Hematopoietic multipotent progenitor cell (in vitro differentiated cells): ENCODE results near the gene CLDN1. TPM values are rescaled to one million over a fixed set of nuclear protein-coding genes. Genes with fewer than 3 reads are reported as not detected.
A peak's percentile ranks its signal among the peaks of the same experiment; 100 is the strongest.
"Not testable (repeated sequence)": the region's sequence is repeated elsewhere in the genome, so short reads cannot be mapped to it uniquely, and the experiment has no call there.

Source experiments
- DNase-seq, 3 donors: peaks; one replicate each; pipeline ENCODE4 v3.0.0-alpha.2; 2011 to 2015; ENCODE audit warnings: low read depth in 2 of 3, low spot score in 2 of 3
- total RNA-seq: library from RNA; depleted of rRNA; stranded (reverse); fragments of >200 nt; gene quantifications from one replicate; pipeline ENCODE4 v1.2.3, GENCODE V29; 2012

Gene CLDN1
- total RNA-seq, 1 donor = not detected

DNA sequence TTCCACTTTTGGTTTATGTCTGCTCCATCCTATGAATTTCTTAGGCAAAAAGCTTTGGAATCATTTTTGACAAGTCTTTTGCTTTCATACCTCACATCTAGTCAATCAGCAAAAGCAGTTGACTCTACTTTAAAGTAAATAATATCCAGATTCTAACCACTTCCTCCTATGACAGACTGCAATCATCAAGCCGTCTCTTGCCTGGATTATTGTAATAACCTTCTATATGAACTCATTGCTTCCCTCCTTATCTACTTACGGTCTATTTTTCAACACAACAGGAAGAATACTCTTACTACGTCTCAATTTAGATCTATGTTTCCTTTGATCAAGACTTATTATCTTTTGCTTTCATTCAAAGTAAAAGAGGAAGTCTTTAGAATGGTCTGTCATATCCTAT, 20.7 kb downstream of the CLDN1 start:
- DNase-seq = peak in 2 of 3 donors; percentile 5 to 48

DNA sequence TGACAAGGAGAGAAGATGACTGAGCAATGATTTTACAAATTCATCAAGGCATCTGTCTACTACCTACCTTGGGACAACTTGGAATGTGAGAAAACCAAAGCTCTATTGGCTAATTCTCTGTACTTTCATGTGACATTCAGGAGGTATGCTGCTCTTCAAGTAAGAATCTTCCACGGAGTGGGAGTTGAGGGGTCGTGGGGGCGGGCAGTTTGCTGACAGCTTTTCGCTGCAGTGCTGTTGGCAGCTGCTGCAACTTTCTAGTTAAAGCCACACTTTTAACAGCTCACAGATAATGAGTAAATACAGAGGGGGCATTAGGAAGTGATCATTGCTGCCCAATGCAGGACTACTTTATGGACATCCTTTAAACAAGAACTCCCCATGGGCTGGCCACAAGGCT, 22.3 kb downstream of the CLDN1 start:
- no peak for DNase-seq

DNA sequence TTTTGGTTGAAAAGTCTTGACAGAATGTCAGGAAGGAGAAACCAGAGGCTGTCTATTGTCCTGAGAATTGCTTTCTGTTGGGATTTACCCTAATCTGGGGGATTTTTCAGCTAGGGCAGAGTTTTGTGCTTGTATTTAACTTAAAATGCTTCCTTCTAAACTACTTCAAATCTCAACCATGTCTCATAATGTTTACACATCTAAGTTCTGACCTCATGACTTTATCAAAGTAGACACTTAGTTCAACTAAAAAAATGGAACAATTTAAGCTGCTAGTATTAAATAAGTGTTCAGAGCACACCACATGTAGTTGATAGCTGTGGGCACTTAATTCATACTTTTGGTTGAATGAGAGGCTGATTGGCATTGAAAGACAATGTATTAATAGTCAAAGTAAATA, 28.2 kb downstream of the CLDN1 start:
- no peak for DNase-seq

GRCh38 chr3:190293621-190294020, 28.6 kb downstream of the CLDN1 start:
- no peak for DNase-seq

DNA sequence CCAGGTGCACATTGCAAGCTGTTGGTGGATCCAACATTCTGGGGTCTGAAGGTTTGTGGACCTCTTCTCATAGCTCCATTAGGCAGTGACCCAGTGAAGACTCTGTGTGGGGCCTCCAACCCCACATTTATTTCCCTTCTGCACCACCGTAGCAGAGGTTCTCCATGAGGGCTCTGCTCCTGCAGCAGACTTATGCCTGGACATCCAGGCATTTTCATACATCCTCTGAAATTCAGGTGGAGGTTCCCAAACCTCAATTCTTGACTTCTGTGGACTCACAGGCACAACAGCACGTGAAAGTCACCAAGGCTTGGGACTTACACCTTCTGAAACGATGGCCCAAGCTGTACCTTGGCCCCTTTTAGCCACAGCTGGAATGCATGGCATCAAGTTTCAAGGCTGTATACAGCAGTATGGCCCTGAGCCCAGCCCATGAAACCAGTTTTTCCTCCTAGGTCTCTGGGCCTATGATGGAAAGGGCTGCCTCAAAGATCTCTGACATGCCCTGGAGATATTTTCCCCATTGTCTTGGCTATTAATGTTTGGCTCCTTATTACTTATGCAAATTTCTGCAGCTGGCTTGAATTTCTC, 30.2 kb downstream of the CLDN1 start:
- no peak for DNase-seq

DNA sequence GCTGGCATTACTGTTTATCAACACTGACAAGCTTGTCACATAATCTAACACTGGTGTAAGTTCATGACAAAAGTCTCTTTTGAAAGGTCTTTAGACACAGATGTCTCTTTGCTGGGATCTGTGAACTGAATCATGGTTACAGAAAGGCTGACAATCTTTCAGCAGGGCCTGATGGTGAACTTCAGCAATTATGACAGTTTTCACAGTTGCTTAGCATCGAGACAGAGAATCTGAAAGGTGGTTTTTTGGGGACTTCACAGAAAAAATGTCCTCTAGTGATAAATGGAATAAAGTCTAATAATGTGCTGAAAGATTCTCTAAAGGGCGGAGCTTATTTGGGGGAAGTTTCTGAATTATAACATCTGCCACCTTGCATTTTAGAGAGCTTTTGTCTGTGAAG, 32.3 kb downstream of the CLDN1 start:
- DNase-seq = no peak

DNA sequence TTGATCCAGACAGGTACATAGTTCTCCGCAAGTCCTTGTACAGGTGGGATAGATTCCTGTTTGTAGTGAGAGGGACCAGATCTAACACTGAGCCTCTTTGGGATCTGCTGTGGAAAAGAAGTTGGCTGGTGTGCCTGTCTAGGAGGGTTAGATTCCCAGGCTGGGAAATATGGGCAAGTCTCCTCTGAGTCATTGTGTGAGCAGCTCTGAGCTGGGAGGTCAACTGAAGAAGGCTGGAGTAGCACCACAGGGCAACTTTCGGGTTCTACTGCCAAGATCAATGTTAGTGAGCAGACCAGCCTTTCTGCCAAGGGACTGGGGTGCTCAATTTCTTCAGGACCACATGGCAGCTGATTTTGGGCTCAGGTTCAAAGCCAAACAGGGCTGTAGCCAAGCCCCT, 33.4 kb downstream of the CLDN1 start:
- DNase-seq = no peak

- peak in 1 of 3 donors; percentile 22 for DNase-seq
Observed at GRCh38 chr3:190286014-190286413, 36.2 kb downstream of the CLDN1 start.

GRCh38 chr3:190281308-190282051, 40.8 kb downstream of the CLDN1 start:
- no peak for DNase-seq

DNA sequence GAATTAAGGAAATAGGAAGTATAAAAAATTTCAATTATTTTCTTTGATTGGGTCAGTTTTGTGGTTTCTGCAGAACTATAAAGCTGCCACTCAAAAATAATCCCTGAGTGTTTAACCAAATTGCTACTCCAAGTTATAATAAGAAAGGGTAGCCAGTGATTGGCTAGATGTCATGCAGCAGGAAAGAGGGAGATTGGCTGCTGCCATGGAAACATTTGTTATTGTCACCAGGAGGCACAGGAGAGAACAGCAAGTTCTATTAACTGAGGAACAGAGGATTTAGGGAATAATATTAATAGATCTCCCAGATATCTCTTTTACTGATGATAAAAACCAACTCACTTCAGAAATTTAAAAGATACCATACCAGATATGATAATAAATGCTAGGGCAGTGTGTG, 42.6 kb downstream of the CLDN1 start:
- DNase-seq = no peak

- no peak for DNase-seq
Observed at GRCh38 chr3:190272747-190273146, 49.5 kb downstream of the CLDN1 start.

DNA sequence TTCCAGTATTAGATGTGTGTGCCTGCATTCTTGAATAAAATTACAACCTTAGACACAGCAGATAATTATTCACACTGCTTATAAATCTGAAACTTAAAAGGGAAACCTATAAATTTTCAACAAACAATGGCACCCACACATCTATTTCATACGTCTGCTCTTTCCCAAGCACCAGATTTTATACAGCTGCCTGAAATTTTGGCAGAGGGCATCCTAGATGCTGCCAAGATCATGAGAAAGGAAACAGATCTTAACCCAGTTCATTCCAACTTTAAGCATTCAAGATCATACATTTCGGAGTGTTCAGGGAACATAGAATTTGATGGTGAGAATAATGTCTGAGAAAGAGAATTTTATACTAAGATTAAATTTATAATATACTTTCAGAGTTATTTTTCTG, 53.1 kb downstream of the CLDN1 start:
- DNase-seq = no peak

DNA sequence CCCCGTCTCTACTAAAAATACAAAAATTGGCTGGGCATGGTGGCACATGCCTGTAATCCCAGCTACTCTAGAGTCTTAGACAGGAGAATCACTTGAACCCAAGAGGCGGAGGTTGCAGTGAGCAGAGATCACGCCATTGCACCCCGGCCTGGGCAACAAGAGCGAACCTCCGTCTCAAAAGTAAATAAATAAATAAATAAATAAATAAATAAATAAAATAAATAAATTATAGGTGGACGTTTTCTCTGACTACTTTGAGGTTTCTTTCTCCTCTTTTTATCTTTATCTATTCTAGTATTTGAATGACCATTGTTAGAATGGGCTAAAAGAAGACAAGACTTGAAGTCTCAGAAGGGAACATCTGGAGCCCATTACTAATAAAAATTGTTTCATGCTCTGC, 54.8 kb downstream of the CLDN1 start:
- DNase-seq = not testable (repeated sequence)

- no peak for DNase-seq
Observed at GRCh38 chr3:190266913-190267290, 55.3 kb downstream of the CLDN1 start.

- no peak for DNase-seq
Observed at GRCh38 chr3:190266265-190266912, 55.9 kb downstream of the CLDN1 start.

DNA sequence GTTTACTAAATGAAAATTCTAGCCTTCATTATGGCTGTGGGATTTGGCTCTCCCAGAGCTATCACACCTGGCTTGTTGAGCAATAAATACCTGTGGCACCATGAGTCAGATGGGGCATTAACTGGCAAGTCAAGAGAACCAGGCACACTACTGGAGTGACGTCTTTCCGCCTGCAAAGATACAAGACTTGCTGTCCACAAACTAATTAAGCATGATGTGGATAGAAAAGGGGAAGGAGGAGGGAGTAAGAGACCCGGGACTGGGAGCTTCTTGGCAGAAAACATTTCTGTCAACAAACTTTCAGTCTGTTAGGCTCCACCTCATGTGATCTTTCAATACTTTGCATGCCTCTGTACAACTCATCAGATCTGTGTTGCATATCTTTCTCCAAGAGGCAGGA, 56.5 kb downstream of the CLDN1 start:
- no peak for DNase-seq

- DNase-seq = no peak
Observed at GRCh38 chr3:190265126-190265525, 57.1 kb downstream of the CLDN1 start.

DNA sequence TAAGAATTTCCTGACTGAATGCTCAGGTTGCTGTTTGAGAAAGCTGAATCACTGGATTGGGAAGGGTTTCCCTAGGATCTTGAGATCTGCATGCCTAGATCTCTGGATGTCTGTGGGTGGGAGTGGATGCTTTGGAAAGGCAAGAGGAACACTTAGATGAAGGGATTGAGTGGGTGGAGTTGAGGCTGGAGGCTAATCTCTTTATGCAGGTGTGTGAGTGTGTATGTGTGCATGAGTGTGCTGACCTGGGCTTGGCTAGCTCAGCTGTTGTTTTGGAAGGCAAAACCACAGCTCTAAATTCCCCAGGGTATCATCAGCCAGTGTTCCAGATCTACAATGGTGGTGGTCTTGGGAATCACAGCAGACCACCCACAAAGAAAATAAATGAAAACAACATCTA, 60.5 kb downstream of the CLDN1 start:
- DNase-seq = no peak

- DNase-seq = no peak
Observed at GRCh38 chr3:190261015-190261414, 61.2 kb downstream of the CLDN1 start.

- no peak for DNase-seq
Observed at GRCh38 chr3:190260301-190260700, 61.9 kb downstream of the CLDN1 start.

GRCh38 chr3:190258634-190259033, 63.6 kb downstream of the CLDN1 start:
- DNase-seq = no peak
